Stimulated activated CD8-positive, alpha-beta memory T cell treated with anti-CD3 and anti-CD28 coated beads, Interleukin-12 subunit alpha, Interleukin-12 subunit beta, amount 100 ng/mL, for 24 hours (primary cell): ENCODE results near the gene RASGRP1.

Experiments used
- DNase-seq: peaks from one replicate; pipeline ENCODE4 v3.0.0-alpha.2; 2020; ENCODE audit errors: extremely low read depth

RASGRP1 gene

DNA sequence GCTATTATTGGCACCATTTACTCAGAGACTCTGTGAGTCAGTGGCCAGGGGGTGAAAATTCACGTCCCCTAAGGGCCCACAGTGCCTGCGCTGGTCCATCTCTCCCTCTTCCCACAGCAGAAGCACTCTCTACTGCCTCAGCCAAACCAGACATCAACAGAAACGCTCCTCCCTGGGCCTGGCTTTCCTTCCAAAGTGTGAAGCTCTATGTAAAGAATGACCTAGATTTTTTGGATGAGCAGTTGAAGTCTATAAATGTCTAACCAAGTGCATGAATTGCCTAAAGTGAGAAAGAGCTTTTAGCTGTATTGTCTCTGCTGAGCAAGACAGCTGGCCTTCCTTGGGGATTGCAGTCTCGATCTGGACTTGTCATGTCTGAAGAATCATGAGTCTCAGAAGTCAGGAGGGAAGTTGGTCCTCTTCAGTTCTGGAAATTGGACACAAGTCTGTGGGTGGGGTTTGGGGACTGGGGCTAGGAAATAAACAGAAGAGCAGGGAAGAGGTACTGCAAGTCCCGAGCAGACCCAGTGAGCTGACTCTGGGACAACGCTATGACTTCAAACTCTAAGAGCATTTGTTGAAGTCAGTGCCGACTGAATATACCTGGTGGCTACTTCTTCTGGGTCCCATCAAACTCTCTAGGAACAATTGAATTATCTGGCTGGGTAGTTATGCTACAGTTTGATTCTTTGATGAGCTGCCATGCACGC, 29.0 kb downstream of the RASGRP1 start:
- DNase-seq = no peak

GRCh38 chr15:38534691-38535090, 29.9 kb downstream of the RASGRP1 start:
- no peak for DNase-seq

DNA sequence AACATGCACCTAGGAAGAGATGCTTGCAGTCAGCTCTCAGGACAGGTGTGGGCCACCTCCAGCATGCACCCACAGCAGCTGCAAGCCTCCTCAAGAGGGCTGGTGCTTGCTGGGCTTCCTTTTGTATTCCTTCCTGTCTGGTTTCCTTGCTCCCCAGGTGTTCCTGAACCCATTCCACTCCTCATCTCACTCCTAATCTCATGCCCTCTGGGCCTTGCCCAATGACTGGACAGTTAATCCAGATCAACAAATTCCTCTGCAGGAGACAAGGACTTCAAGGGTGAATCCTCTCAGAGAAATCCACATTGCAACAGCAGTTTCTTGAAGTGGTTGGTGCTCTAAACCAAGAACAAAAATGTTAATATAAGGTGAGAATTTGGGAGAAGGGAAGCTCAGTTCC, 30.7 kb downstream of the RASGRP1 start:
- DNase-seq = no peak

- DNase-seq = no peak
Observed at GRCh38 chr15:38533416-38533915, 31.1 kb downstream of the RASGRP1 start.

GRCh38 chr15:38532728-38533127, 31.9 kb downstream of the RASGRP1 start:
- DNase-seq = no peak

GRCh38 chr15:38531509-38531908, 33.1 kb downstream of the RASGRP1 start:
- no peak for DNase-seq

- DNase-seq = no peak
Observed at GRCh38 chr15:38530113-38530512, 34.5 kb downstream of the RASGRP1 start.

GRCh38 chr15:38528294-38528693, 36.3 kb downstream of the RASGRP1 start:
- no peak for DNase-seq

GRCh38 chr15:38526158-38526557, 38.5 kb downstream of the RASGRP1 start:
- no peak for DNase-seq

DNA sequence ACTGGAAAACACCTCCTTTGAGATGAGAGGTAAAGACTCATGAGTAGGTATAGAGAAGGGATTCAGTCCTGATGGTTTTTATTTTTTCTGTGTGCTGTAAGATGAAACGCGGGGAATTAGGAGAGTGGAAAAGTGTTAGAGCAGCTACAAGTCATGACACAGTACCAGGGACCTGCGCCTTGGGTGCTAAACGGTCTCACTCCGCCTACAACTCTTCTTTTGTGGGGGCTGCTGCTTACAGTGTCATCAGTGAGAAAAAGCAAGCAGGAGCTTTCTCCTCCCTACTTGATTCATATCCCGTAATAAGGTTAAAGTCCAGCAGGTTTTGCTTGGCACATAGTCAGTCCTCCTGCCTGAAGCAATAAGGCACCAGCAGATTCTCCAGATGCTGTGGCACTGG, 39.1 kb downstream of the RASGRP1 start:
- DNase-seq = no peak

DNA sequence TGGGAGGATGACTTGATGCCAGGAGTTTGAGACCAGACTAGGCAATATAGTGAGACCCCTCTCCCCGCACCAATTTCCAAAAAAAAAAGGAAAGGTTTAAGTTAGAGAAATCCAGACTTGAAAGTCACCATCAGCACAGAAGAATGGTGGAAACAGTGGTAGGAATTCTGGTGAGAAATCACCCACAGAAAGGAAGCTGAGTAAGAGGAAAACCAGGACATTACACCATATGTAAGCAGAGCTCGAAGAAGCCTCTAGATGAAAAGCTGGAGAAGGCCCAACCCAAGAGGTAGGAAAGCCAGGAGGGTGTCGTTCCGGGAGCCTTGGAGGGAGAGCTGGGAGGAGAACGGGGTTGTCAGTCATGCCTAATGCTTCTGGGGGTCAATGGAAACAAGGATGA, 40.5 kb downstream of the RASGRP1 start:
- DNase-seq = no peak

DNA sequence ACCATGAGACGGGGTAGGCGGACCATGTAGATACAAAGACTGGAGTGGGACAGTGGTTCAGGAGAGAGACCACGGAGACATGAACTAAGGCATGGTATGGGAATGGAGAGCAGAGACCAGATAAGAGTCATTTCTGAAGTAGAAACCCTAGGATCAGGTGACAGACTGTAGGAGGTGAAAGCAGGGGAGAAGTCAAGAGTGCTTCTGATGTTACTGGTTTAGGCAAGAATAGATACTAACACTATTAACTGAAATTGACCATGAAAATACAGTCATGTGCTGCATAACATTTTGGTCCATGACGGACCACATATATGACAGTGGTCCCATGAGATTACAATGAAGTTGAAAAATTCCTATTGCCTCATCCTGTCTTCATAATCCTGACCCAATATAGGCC, 41.7 kb downstream of the RASGRP1 start:
- DNase-seq = no peak

DNA sequence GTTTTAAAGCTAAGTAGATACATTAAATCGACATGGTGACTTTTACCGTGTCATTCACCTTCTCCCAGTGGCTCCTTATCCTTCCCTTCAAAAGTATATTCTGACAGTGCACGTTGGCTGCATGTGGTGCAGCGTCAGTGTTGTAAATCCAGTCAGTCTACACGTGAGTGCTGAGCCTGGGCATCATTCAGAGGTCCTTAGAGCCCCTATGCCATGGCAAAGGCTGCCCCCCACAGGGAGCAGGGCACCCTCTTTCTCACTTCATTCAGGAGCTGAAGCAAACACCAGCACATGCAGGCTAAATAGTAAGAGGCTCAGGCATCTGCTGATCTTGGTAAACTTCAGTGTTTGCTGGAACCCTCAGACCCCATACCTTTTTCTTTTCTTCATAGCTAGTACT, 43.3 kb downstream of the RASGRP1 start:
- DNase-seq = no peak

DNA sequence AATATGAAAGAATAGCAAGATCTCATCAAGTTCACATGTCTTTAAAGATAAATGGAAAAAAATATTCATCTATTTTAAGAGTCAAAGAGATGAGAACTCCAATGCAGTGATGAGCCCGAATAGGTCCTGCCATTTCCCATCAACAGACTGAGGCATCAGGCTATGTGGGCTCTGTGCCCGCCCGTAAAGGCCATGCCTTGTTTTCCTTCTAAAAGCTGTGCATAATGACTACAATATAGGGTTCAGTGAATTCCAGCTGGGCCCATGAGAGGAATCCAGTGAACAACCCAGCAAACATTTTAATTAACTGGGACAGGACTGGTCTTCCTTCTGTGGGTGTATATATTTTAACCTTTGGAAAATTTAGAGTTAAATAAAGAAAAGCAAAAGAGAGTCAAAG, 44.6 kb downstream of the RASGRP1 start:
- DNase-seq = no peak

DNA sequence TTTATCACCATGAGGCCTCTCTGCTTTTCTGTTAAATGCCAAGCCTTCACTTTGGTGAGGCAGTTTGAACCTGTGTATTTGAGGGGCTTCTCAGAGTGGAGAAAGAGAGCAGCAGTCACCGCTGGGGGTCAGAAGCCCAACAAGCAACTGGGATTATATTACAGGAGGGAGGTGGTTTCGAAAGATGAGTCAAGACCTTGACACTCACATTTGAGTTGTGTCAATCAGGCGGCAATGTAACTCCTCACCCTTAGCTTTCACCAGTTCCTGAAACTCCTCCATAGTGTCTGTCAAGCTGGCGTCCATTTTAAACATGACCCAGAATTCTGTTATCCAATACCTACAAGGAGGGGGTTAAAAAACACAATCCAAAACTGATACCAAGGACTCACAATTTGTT, 46.5 kb downstream of the RASGRP1 start:
- no peak for DNase-seq

DNA sequence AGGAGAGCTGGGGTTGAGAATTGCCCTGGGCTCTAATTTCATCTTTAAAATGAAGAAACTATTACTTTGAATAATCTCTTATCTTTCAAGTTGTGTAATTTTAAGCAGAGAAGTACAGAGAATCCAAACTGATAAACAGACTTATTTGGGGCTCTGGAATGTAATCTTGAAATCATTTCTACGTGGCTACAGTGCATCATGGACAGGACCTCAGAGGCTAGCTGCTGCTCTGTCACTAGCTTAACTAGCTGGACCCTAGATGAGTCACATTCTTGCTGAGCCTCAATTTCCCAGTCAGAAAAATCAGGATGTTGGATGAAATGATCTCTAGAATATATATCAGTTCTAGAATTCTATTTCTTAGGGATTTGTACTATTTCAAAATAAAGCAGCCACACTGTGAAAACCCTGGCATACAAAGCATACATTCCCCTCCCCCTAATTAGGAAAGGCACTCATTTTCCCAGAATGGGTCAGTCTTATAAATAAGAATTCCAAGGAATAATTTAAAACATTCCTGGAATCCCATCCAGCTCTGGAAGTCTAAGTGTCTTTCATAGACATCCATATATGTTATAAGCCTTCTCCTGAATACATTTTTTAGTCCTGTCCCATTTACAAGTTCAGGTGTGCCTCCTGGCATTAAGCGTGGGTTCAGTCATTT, 47.2 kb downstream of the RASGRP1 start:
- DNase-seq = no peak

- no peak for DNase-seq
Observed at GRCh38 chr15:38516626-38517025, 48.0 kb downstream of the RASGRP1 start.

- no peak for DNase-seq
Observed at GRCh38 chr15:38514601-38515000, 50.0 kb downstream of the RASGRP1 start.

GRCh38 chr15:38512901-38513300, 51.7 kb downstream of the RASGRP1 start:
- no peak for DNase-seq

DNA sequence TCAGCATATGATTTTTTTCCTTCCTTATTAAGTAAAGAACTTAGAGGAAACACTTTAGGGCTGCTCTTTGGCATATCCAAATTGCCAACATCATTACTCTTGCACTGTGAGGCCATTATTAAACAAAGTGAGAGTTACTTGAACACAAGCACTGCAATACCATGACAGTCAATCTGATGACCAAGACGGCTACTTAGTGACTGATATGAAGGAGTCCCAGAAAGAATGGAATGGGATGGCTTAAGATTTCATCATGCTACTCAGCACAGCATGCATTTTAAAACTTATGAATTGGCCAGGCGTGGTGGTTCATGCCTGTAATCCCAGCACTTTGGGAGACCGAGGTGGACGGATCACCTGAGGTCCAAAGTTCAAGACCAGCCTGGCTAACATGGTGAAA, 55.5 kb downstream of the RASGRP1 start:
- no peak for DNase-seq

GRCh38 chr15:38508647-38509046, 56.0 kb downstream of the RASGRP1 start:
- DNase-seq = no peak

GRCh38 chr15:38507570-38507969, 57.0 kb downstream of the RASGRP1 start:
- DNase-seq = no peak

DNA sequence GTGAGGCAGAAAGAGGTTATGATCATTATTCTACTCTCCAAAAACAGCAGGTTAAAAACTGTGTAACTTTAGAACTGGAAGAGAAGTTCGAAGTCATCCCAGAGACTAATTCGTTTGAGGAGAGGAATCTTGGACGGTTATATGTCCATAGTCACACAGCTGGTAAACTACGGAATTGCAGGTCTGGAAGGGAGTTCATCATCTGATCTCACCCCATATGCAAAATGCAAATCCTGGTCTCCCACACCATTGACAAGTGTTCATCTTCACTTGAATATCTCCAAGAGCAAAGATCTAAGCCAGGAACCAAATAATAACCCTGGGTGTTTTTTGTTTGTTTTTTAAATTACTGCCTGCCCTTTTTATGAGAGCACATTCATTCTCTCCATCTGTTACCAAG, 57.6 kb downstream of the RASGRP1 start:
- no peak for DNase-seq
